ENCODE measurements around the gene FAIM. TPM values are rescaled to one million over a fixed set of nuclear protein-coding genes. Genes with fewer than 3 reads are reported as not detected.
"Not testable (repeated sequence)": the region's sequence is repeated elsewhere in the genome, so short reads cannot be mapped to it uniquely, and the experiment has no call there.

FAIM gene, protein sequence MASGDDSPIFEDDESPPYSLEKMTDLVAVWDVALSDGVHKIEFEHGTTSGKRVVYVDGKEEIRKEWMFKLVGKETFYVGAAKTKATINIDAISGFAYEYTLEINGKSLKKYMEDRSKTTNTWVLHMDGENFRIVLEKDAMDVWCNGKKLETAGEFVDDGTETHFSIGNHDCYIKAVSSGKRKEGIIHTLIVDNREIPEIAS
- polyA plus RNA-seq (ENCODE audit: low read depth in 6 of 6), result 10 to 100 TPM in 3 of 6 donors, 1 to 10 TPM in 3; 8.1 to 11.7 (median 9.7) TPM

DNA sequence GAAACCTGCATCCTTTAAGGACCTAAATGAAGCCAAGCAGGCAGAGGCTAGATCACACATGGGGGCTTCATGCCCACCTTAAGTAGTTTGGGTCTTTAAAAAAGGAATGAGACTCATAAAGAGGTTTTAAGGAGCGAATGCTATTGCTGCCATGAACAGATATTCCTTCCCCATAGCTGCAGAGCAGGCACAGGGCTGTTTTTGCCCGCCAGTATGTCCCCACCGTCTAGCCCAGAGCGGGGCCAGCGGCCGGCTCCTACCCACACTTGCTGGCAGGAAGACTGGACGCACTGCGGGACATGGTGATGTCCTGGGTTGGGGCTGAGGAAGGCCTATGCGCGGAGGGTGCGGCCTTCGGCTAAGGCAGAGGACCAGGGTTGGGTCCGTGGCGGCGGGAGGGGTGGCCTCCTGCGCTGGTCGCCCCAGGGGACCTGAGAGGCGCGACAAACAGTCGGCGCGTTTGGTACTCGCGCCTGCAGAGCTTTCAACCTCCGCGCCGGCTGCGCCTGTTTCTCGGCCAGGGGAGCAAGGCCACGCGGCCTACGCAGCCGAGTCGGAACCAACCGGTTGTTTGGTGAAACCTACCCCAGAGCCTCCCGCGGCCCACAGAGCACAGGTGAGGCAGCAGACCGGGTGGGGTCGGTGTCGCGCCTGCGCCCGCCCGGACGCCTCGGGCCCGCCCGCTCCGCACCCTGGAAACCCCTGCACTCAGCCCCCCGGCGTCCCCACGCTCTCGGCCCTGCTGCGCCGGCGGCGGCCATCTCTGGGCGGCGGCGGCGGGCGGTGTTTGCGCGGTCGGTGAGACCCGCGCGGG, at the start of gene FAIM:
Gene FAIM (plus strand): TSS at position 450 of the 814 bp plus-strand sequence. CDS start 10,956 bp downstream, outside the sequence.
- peak; percentile 64 for DNase-seq
- H3K4me3 Mint-ChIP-seq, result peak within 1 kb of the TSS; percentile 87 to 99 (median 91)
- peak within 1 kb of the TSS; percentile 87 to 99 (median 93) for H3K27ac Mint-ChIP-seq
- H3K4me1 Mint-ChIP-seq, result peaks cover 15 to 16% (median 16%) of the 10 kb centered on the region in 3 donors
- H3K9me3 Mint-ChIP-seq, result peaks cover 0 to 3% (median 0%) of the 10 kb centered on the region in 7 donors
- H3K27me3 Mint-ChIP-seq, result no peaks in the 10 kb centered on the region
- H3K36me3 Mint-ChIP-seq, result peaks cover 0 to 7% of the 10 kb centered on the region in 2 donors
- ATAC-seq (ENCODE audit: low read depth in 2 of 2), result peak; percentile 80

DNA sequence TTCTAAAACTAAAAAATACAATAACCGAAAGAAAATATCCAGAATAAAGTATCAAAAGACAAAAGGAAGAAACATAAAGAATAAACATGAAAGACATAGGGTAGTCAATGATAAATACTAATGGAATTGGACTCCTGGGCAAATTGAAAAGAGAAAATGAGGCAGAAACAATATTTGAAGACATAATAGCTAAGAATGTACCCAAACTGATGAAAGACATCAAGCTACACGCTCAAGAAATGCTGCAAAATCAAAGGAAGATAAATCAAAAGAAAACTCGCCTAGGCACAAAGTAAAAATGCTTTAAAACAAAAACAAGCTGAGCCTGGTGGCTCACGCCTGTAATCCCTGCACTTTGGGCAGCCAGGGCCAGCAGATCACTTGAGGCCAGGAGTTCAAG, 49.4 kb upstream of the FAIM start:
- peaks cover 0 to 4% (median 0%) of the 10 kb centered on the region in 3 donors for H3K4me1 Mint-ChIP-seq
- no peak overlapping the region for H3K4me3 Mint-ChIP-seq
- no peak overlapping the region for H3K27ac Mint-ChIP-seq
- peaks cover 15 to 23% of the 10 kb centered on the region in 2 donors for H3K36me3 Mint-ChIP-seq
- H3K27me3 Mint-ChIP-seq, result no peaks in the 10 kb centered on the region
- H3K9me3 Mint-ChIP-seq, result peaks cover 5 to 54% (median 27%) of the 10 kb centered on the region in 7 donors
- ATAC-seq (ENCODE audit: low read depth in 2 of 2) (no peak), DNase-seq (no peak)

DNA sequence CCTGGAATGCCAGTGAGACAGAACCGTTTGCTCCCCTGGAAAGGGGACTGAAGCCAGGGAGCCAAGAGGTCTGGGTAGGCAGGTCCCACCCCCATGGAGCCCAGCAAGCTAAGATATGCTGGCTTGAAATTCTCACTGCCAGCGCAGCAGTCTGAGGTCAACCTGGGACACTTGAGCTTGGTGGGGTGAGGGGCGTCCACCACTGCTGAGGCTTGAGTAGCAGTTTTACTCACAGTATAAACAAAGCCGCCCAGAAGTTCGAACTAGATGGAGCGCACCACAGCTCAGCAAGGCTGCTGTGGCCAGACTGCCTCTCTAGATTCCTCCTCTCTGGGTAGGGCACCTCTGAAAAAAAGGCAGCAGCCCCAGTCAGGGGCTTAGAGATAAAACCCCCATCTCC, 48.1 kb upstream of the FAIM start:
- H3K36me3 Mint-ChIP-seq, result peaks cover 15 to 23% of the 10 kb centered on the region in 2 donors
- H3K9me3 Mint-ChIP-seq, result peaks cover 5 to 43% (median 20%) of the 10 kb centered on the region in 7 donors

GRCh38 chr3:138562902-138563301, 45.7 kb upstream of the FAIM start:
- not testable (repeated sequence) for ATAC-seq (ENCODE audit: low read depth in 2 of 2); H3K27me3 Mint-ChIP-seq; H3K27ac Mint-ChIP-seq; H3K4me1 Mint-ChIP-seq; DNase-seq; H3K4me3 Mint-ChIP-seq
- Mint-ChIP-seq H3K36me3 (peaks cover 15 to 23% of the 10 kb centered on the region in 2 donors), H3K9me3 (peaks cover 5 to 19% (median 10%) of the 10 kb centered on the region in 7 donors)

More for the DNA sequence above, 48.1 kb upstream of the FAIM start:
- no peaks in the 10 kb centered on the region for H3K27me3 Mint-ChIP-seq
- no peak overlapping the region for H3K4me3 Mint-ChIP-seq
- ATAC-seq (ENCODE audit: low read depth in 2 of 2) (no peak), DNase-seq (no peak)
- H3K27ac Mint-ChIP-seq, result no peak overlapping the region
- H3K4me1 Mint-ChIP-seq, result peaks cover 0 to 10% (median 0%) of the 10 kb centered on the region in 3 donors

- not testable (repeated sequence) for H3K36me3 Mint-ChIP-seq; H3K9me3 Mint-ChIP-seq; H3K4me1 Mint-ChIP-seq; ATAC-seq (ENCODE audit: low read depth in 2 of 2); DNase-seq; H3K4me3 Mint-ChIP-seq; H3K27me3 Mint-ChIP-seq
- H3K27ac Mint-ChIP-seq, result peak overlapping the region in 1 of 6 donors; percentile 13
Measured at GRCh38 chr3:138566293-138566692, 42.3 kb upstream of the FAIM start.

GRCh38 chr3:138567403-138567802, 41.2 kb upstream of the FAIM start:
- Mint-ChIP-seq H3K36me3 (peaks cover 0 to 3% of the 10 kb centered on the region in 2 donors), H3K4me1 (peaks cover 0 to 10% (median 0%) of the 10 kb centered on the region in 3 donors)

DNA sequence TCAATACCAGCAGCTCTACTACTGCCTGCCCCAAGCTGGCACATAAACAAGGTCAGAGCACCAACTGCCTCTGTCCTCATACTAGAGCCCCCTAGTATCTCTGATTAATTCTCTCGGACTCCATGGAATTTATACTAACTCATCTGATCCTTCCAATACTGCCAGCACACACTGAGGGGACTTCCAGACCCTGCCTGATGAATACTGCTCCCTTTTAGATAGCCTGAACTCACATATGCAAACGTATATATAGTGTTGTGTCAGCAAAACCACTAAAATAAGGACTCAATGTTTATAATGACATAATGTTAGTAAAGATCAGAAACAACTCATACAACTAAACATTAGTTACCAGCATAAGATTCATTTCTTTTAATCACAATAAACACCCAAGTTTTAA, 39.5 kb upstream of the FAIM start:
- DNase-seq (no peak), ATAC-seq (ENCODE audit: low read depth in 2 of 2) (no peak)
- H3K4me1 Mint-ChIP-seq, result peaks cover 0 to 5% (median 0%) of the 10 kb centered on the region in 3 donors
- peaks cover 0 to 18% (median 3%) of the 10 kb centered on the region in 7 donors for H3K9me3 Mint-ChIP-seq
- H3K4me3 Mint-ChIP-seq, result no peak overlapping the region
- H3K36me3 Mint-ChIP-seq, result peaks cover 14% of the 10 kb centered on the region in 2 donors
- no peaks in the 10 kb centered on the region for H3K27me3 Mint-ChIP-seq
- H3K27ac Mint-ChIP-seq, result no peak overlapping the region

More at GRCh38 chr3:138567403-138567802, 41.2 kb upstream of the FAIM start:
- H3K27me3 Mint-ChIP-seq, result no peaks in the 10 kb centered on the region
- H3K27ac Mint-ChIP-seq, result no peak overlapping the region
- ATAC-seq (ENCODE audit: low read depth in 2 of 2), result no peak
- no peak overlapping the region for H3K4me3 Mint-ChIP-seq
- peaks cover 0 to 6% (median 0%) of the 10 kb centered on the region in 7 donors for H3K9me3 Mint-ChIP-seq
- no peak for DNase-seq

DNA sequence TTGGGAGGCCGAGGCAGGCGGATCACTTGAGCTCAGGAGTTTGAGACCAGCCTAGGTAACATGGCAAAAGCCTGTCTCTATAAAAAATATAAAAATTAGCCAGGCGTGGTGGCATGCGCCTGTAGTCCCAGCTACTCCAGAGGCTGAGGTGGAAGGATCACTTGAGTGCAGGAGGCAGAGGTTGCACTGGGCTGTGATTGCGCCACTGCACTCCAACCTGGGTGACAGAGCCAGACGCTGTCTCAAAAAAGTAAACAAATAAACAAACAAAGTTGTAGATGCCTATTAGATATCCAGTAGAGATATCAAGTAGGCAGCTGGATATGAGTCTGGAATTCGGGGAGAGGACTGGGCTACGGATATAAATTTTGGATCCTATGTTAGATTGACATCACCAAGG, 38.9 kb upstream of the FAIM start:
- not testable (repeated sequence) for H3K4me3 Mint-ChIP-seq, H3K27ac Mint-ChIP-seq, H3K27me3 Mint-ChIP-seq

GRCh38 chr3:138573138-138573537, 35.4 kb upstream of the FAIM start:
- Mint-ChIP-seq H3K36me3 (peaks cover 14 to 32% of the 10 kb centered on the region in 2 donors), H3K27ac (no peak overlapping the region), H3K4me1 (peaks cover under 1 to 8% (median 5%) of the 10 kb centered on the region in 3 donors), H3K27me3 (no peaks in the 10 kb centered on the region), H3K4me3 (no peak overlapping the region), H3K9me3 (peaks cover 0 to 13% (median 8%) of the 10 kb centered on the region in 7 donors)
- no peak for DNase-seq
- ATAC-seq (ENCODE audit: low read depth in 2 of 2), result no peak

More for the DNA sequence above, 38.9 kb upstream of the FAIM start:
- Mint-ChIP-seq H3K9me3 (peaks cover 0 to 19% (median 3%) of the 10 kb centered on the region in 7 donors), H3K36me3 (peaks cover 14 to 15% of the 10 kb centered on the region in 2 donors)
- not testable (repeated sequence) for ATAC-seq (ENCODE audit: low read depth in 2 of 2); H3K4me1 Mint-ChIP-seq; DNase-seq

DNA sequence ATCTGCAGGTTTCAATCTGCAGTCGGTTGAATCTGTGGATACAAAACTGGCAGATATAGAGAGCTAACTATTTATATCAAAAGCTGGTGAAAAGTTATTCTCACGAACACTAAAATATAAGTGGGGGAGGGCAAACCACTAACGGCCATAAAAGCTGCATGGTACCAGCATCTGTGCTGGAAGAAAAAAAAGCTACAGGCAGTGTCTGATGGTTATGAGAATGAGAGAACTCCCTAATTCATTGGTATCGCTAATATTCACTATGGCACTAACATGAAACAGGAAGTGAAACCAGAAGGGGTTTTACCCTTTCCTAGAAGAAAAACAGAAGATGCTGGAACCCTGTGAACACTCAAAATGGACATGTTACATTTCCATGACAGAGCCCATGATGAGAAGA, 30.4 kb upstream of the FAIM start:
- Mint-ChIP-seq H3K27me3 (no peaks in the 10 kb centered on the region), H3K27ac (peak overlapping the region in 1 of 6 donors; percentile 0), H3K9me3 (peaks cover 0 to 11% (median 6%) of the 10 kb centered on the region in 7 donors), H3K4me3 (peak overlapping the region in 2 of 8 donors; percentile 4 to 45), H3K4me1 (peaks cover 4 to 23% (median 19%) of the 10 kb centered on the region in 3 donors), H3K36me3 (peaks cover 3 to 27% of the 10 kb centered on the region in 2 donors)
- DNase-seq, result peak; percentile 66
- peak; percentile 95 to 96 for ATAC-seq (ENCODE audit: low read depth in 2 of 2)

DNA sequence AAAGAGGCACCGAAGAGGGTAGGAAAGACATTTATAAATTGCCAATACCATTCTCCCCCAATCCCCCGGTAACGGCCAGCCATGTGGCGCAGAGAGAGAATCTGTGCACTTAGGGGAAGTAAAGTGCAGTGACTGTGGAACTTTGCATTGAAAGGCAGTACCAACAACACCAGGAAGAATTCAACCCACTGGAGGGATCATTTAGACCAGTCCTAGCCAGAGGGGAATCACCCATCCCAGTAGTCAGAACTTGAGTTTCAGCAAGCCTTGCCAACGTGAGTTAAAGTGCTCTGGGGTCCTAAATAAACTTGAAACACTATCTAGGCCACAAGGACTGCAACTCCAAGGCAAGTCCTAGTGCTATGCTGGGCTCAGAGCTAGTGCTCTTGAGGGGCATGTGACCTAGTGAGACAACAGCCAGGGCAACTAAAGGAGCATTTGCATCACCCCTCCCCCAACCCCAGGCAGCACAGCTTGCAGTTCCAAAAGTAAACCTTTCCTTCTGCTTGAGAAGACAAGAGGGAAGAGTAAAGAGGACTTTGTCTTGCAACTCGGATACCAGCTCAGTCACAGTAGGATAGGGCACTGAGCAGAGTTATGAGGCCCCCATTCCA, 29.5 kb upstream of the FAIM start:
- H3K4me3 Mint-ChIP-seq, result peak overlapping the region in 1 of 8 donors; percentile 24
- DNase-seq (peak; percentile 33), ATAC-seq (ENCODE audit: low read depth in 2 of 2) (peak; percentile 52 to 54)
- no peaks in the 10 kb centered on the region for H3K27me3 Mint-ChIP-seq
- peaks cover 0 to 11% (median 0%) of the 10 kb centered on the region in 7 donors for H3K9me3 Mint-ChIP-seq
- peaks cover 4 to 23% (median 19%) of the 10 kb centered on the region in 3 donors for H3K4me1 Mint-ChIP-seq
- peaks cover 0 to 18% of the 10 kb centered on the region in 2 donors for H3K36me3 Mint-ChIP-seq
- H3K27ac Mint-ChIP-seq, result peak overlapping the region in 1 of 6 donors; percentile 17

DNA sequence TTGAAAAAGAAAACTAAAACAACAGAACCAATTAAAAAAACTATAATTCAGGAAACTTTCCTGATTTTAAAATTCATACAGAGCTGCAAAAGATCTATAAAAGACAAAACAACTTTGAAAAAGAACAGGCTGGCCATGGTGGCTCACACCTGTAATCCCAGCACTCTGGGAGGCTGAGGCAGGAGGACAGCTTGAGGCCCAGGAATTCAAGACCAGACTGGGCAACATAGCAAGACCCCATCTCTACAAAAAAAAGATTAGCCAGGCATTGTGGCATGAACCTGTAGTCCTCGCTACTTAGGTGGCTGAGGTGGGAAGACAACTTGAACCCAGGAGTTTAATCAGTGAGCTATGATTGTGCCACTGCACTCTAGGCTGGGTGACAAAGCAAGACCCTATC, 21.2 kb upstream of the FAIM start:
- Mint-ChIP-seq H3K27ac (no peak overlapping the region), H3K36me3 (no peaks in the 10 kb centered on the region), H3K9me3 (peaks cover 0 to 3% (median 0%) of the 10 kb centered on the region in 7 donors), H3K27me3 (no peaks in the 10 kb centered on the region), H3K4me1 (no peaks in the 10 kb centered on the region), H3K4me3 (no peak overlapping the region)
- DNase-seq, result no peak
- ATAC-seq (ENCODE audit: low read depth in 2 of 2), result no peak

DNA sequence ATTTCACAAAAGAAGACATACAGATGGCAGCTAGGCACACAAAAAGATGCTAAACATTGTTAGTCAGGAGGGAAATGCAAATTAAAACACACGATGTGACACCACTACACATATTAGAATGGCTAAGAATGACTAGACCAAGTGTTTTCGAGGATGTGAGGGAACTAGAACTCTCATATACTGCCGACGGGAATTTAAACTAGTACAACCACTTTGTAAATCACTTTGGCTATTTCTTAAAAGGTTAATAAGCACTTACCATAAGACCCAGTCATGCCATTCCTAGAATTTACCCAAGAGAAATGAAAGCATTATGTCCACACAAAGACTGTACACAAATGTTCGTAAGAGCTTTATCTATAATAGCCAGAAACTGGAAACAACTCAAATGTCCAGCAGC, 20.1 kb upstream of the FAIM start:
- Mint-ChIP-seq H3K27ac (no peak overlapping the region), H3K36me3 (no peaks in the 10 kb centered on the region), H3K4me1 (peaks cover 0 to 3% (median 0%) of the 10 kb centered on the region in 3 donors), H3K27me3 (no peaks in the 10 kb centered on the region), H3K9me3 (peaks cover 0 to 3% (median 0%) of the 10 kb centered on the region in 7 donors), H3K4me3 (no peak overlapping the region)
- no peak for DNase-seq
- ATAC-seq (ENCODE audit: low read depth in 2 of 2), result no peak
